Measurements from ENCODE around the gene SORCS2. TPM values are rescaled to one million over a fixed set of nuclear protein-coding genes. Genes with fewer than 3 reads are reported as not detected.

The SORCS2 gene
- polyA plus RNA-seq, 1 donor from 2014 or later: 1.0 TPM

- Histone ChIP-seq H3K36me3 (ENCODE audit: insufficient read depth, low read length) (no peaks in the 10 kb centered on the region), H3K27ac (ENCODE audit: low read length) (no peak overlapping the region), H3K4me3 (ENCODE audit: low read length) (no peak overlapping the region), H3K9ac (ENCODE audit: low read length) (no peak overlapping the region), H3K27me3 (ENCODE audit: insufficient read depth, low read depth, low read length) (no peaks in the 10 kb centered on the region), H3F3A (ENCODE audit: insufficient read depth, low read length, poor library complexity, severe bottlenecking) (no peaks in the 10 kb centered on the region), H3K4me2 (ENCODE audit: low read length) (no peak overlapping the region), H4K20me1 (ENCODE audit: insufficient read depth) (no peaks in the 10 kb centered on the region), H3K9me2 (ENCODE audit: insufficient read depth, low read length) (no peaks in the 10 kb centered on the region), H3K79me2 (replicated peaks; ENCODE audit: insufficient read depth, low read length) (no peaks in the 10 kb centered on the region), H2AFZ (ENCODE audit: low read depth, low read length) (no peak overlapping the region), H3K9me3 (ENCODE audit: low read length) (no peaks in the 10 kb centered on the region)
- TF ChIP-seq SMC3 (conservative IDR thresholded peaks at IDR 0.05; ENCODE audit: poor library complexity) (no peak), POLR2AphosphoS5 (IDR thresholded peaks at IDR 0.05) (no peak), MXI1 (conservative IDR thresholded peaks at IDR 0.05; ENCODE audit: poor library complexity, severe bottlenecking) (no peak), REST (IDR thresholded peaks at IDR 0.05; ENCODE audit: borderline replicate concordance) (no peak)
- TF ChIP-seq, protein P1, sequence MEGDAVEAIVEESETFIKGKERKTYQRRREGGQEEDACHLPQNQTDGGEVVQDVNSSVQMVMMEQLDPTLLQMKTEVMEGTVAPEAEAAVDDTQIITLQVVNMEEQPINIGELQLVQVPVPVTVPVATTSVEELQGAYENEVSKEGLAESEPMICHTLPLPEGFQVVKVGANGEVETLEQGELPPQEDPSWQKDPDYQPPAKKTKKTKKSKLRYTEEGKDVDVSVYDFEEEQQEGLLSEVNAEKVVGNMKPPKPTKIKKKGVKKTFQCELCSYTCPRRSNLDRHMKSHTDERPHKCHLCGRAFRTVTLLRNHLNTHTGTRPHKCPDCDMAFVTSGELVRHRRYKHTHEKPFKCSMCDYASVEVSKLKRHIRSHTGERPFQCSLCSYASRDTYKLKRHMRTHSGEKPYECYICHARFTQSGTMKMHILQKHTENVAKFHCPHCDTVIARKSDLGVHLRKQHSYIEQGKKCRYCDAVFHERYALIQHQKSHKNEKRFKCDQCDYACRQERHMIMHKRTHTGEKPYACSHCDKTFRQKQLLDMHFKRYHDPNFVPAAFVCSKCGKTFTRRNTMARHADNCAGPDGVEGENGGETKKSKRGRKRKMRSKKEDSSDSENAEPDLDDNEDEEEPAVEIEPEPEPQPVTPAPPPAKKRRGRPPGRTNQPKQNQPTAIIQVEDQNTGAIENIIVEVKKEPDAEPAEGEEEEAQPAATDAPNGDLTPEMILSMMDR (IDR thresholded peaks at IDR 0.05; ENCODE audit: poor library complexity, severe bottlenecking): no peak
These were observed 64.9 kb downstream of the SORCS2 start for GRCh38 chr4:7256984-7257810.

- no peaks in the 10 kb centered on the region for H3K9me2 ChIP-seq (ENCODE audit: insufficient read depth, low read length)
- H3K79me2 ChIP-seq (replicated peaks; ENCODE audit: insufficient read depth, low read length): no peaks in the 10 kb centered on the region
- no peak overlapping the region for H3K4me3 ChIP-seq (ENCODE audit: low read length)
- H3K9ac ChIP-seq (ENCODE audit: low read length): no peak overlapping the region
- no peak overlapping the region for H3K4me2 ChIP-seq (ENCODE audit: low read length)
- no peaks in the 10 kb centered on the region for H4K20me1 ChIP-seq (ENCODE audit: insufficient read depth)
- no peaks in the 10 kb centered on the region for H3K27me3 ChIP-seq (ENCODE audit: insufficient read depth, low read depth, low read length)
- no peaks in the 10 kb centered on the region for H3F3A ChIP-seq (ENCODE audit: insufficient read depth, low read length, poor library complexity, severe bottlenecking)
- H3K27ac ChIP-seq (ENCODE audit: low read length): no peak overlapping the region
- TF ChIP-seq POLR2AphosphoS5 (IDR thresholded peaks at IDR 0.05): no peak
- H3K9me3 ChIP-seq (ENCODE audit: low read length): no peaks in the 10 kb centered on the region
- no peaks in the 10 kb centered on the region for H3K36me3 ChIP-seq (ENCODE audit: insufficient read depth, low read length)
- no peak overlapping the region for H2AFZ ChIP-seq (ENCODE audit: low read depth, low read length)
These were observed 66.7 kb downstream of the SORCS2 start for GRCh38 chr4:7259039-7259438.

GRCh38 chr4:7260569-7260968 lies 68.2 kb downstream of the SORCS2 start:
- Histone ChIP-seq H4K20me1 (ENCODE audit: insufficient read depth) (no peaks in the 10 kb centered on the region), H3K9ac (ENCODE audit: low read length) (no peak overlapping the region), H3K36me3 (ENCODE audit: insufficient read depth, low read length) (no peaks in the 10 kb centered on the region), H3F3A (ENCODE audit: insufficient read depth, low read length, poor library complexity, severe bottlenecking) (no peaks in the 10 kb centered on the region), H3K9me2 (ENCODE audit: insufficient read depth, low read length) (no peaks in the 10 kb centered on the region), H3K4me2 (ENCODE audit: low read length) (no peak overlapping the region), H3K4me3 (ENCODE audit: low read length) (no peak overlapping the region), H2AFZ (ENCODE audit: low read depth, low read length) (no peak overlapping the region), H3K79me2 (replicated peaks; ENCODE audit: insufficient read depth, low read length) (no peaks in the 10 kb centered on the region), H3K9me3 (ENCODE audit: low read length) (no peaks in the 10 kb centered on the region), H3K27ac (ENCODE audit: low read length) (no peak overlapping the region), H3K27me3 (ENCODE audit: insufficient read depth, low read depth, low read length) (no peaks in the 10 kb centered on the region)
- TF ChIP-seq EP300 (conservative IDR thresholded peaks at IDR 0.05; ENCODE audit: poor library complexity, severe bottlenecking) (no peak), EZH2 (IDR thresholded peaks at IDR 0.05; ENCODE audit: borderline replicate concordance, insufficient read depth, low read length, poor library complexity, severe bottlenecking) (no peak), SMC3 (conservative IDR thresholded peaks at IDR 0.05; ENCODE audit: poor library complexity) (no peak), RAD21 (conservative IDR thresholded peaks at IDR 0.05) (no peak), MXI1 (conservative IDR thresholded peaks at IDR 0.05; ENCODE audit: poor library complexity, severe bottlenecking) (no peak), TAF1 (IDR thresholded peaks at IDR 0.05; ENCODE audit: low read depth) (no peak), POLR2AphosphoS5 (IDR thresholded peaks at IDR 0.05) (no peak), REST (IDR thresholded peaks at IDR 0.05; ENCODE audit: borderline replicate concordance) (no peak)
- TF ChIP-seq, protein P1 (IDR thresholded peaks at IDR 0.05; ENCODE audit: poor library complexity, severe bottlenecking): no peak

Data from neural cell (in vitro differentiated cells).